Uterus (tissue), 4 donors: ENCODE data around the gene MAMDC2. TPM values are rescaled to one million over a fixed set of nuclear protein-coding genes. Genes with fewer than 3 reads are reported as not detected.

Experiments used
- DNase-seq, 2 donors: peaks; one replicate each; pipeline ENCODE4 v3.0.0-alpha.2; 2019 to 2020
- H3K27ac ChIP-seq, 2 donors: fragments of 200-600 bp; sonication (generic); 1 replicate in 1 of 2; 2 replicates in 1 of 2; pipeline ENCODE4 v1.5.1; 2016 to 2018
- H3K27me3 ChIP-seq, 2 donors: fragments of 200-600 bp; sonication (generic); one replicate each; pipeline ENCODE4 v1.5.1; 2018 to 2019; ENCODE audit warnings: control low read depth in 1 of 2
- H3K36me3 ChIP-seq, 2 donors: fragments of 200-600 bp; sonication (generic); one replicate each; pipeline ENCODE4 v1.5.1; 2019; ENCODE audit warnings: control low read depth in 1 of 2
- H3K4me1 ChIP-seq, 2 donors: fragments of 200-600 bp; sonication (generic); one replicate each; pipeline ENCODE4 v1.5.1; 2018 to 2019; ENCODE audit warnings: control low read depth in 1 of 2
- H3K4me3 ChIP-seq, 2 donors: fragments of 200-600 bp; sonication (generic); 1 replicate in 1 of 2; 2 replicates in 1 of 2; pipeline ENCODE4 v1.5.1; 2018 to 2019; ENCODE audit warnings: mild to moderate bottlenecking in 1 of 2
- H3K9me3 ChIP-seq, 2 donors: fragments of 200-600 bp; sonication (generic); one replicate each; pipeline ENCODE4 v1.5.1; 2019; ENCODE audit warnings: control low read depth in 1 of 2
- CTCF ChIP-seq, 4 experiments: fragments of 200-600 bp in 2 of 4; fragments of 450-650 bp in 2 of 4; sonication (generic) in 2 of 4; IDR thresholded peaks; one replicate each; pipeline ENCODE4 v1.5.1; 2016 to 2019; ENCODE audit warnings: antibody characterized with exemption in 4 of 4, mild to moderate bottlenecking in 2 of 4, moderate library complexity in 1 of 4
- POLR2A ChIP-seq, 2 donors: fragments of 450-650 bp; IDR thresholded peaks; one replicate each; pipeline ENCODE4 v1.6.1; 2016; ENCODE audit warnings: antibody characterized with exemption in 2 of 2, mild to moderate bottlenecking in 1 of 2, moderate library complexity in 1 of 2
- intact Hi-C: fragments of 100-400 bp; cut with DNase I; formaldehyde crosslinking; loops from one replicate; pipeline ENCODE4 v1.15.1; 2023; ENCODE audit warnings: low total_unique reads
- total RNA-seq, 4 donors: library from RNA; depleted of rRNA in 3 of 4; stranded (reverse); fragments of >200 nt in 3 of 4; gene quantifications; one replicate each; pipeline versions ENCODE4 v1.1.0 to v1.2.4, GENCODE V29; 2014 to 2023
- donor health status: DM: yes; HTN: yes; CAD: no.

Gene MAMDC2
- total RNA-seq, 4 donors from 2014 or later = 42.7 to 204 (median 138) TPM

GRCh38 chr9:70250221-70250620 is 206.6 kb downstream of the MAMDC2 start:
- no peaks in the 10 kb centered on the region for H3K36me3 ChIP-seq
- H3K27me3 ChIP-seq = no peaks in the 10 kb centered on the region
- DNase-seq = no peak
- no peaks in the 10 kb centered on the region for H3K4me1 ChIP-seq
- H3K9me3 ChIP-seq = no peaks in the 10 kb centered on the region
- TF ChIP-seq POLR2A (IDR thresholded peaks at IDR 0.05) = no peak
- no peak for TF ChIP-seq CTCF (IDR thresholded peaks at IDR 0.05)
- intact Hi-C loops = no loop called here
- no peak overlapping the region for H3K4me3 ChIP-seq
- H3K27ac ChIP-seq = no peak overlapping the region

- Histone ChIP-seq H3K27me3 (no peaks in the 10 kb centered on the region), H3K4me1 (peaks cover 4 to 12% of the 10 kb centered on the region in 2 donors), H3K36me3 (no peaks in the 10 kb centered on the region), H3K9me3 (no peaks in the 10 kb centered on the region), H3K27ac (peak overlapping the region in 1 of 2 donors; percentile 51), H3K4me3 (no peak overlapping the region)
- DNase-seq = no peak
- no peak for TF ChIP-seq CTCF (IDR thresholded peaks at IDR 0.05)
- intact Hi-C loops = no loop called here
These were observed 211.8 kb downstream of the MAMDC2 start for GRCh38 chr9:70255486-70255885.

GRCh38 chr9:70256123-70256551 is 212.5 kb downstream of the MAMDC2 start:
- Histone ChIP-seq H3K36me3 (no peaks in the 10 kb centered on the region), H3K9me3 (no peaks in the 10 kb centered on the region), H3K27ac (peak overlapping the region; percentile 51 to 94), H3K4me1 (peaks cover 9 to 16% of the 10 kb centered on the region in 2 donors), H3K4me3 (peak overlapping the region in 1 of 2 donors; percentile 31), H3K27me3 (no peaks in the 10 kb centered on the region)
- TF ChIP-seq CTCF (IDR thresholded peaks at IDR 0.05) = no peak
- no peak for TF ChIP-seq POLR2A (IDR thresholded peaks at IDR 0.05)
- intact Hi-C loops = no loop called here
- DNase-seq = no peak

GRCh38 chr9:70257502-70257901 is 213.9 kb downstream of the MAMDC2 start:
- TF ChIP-seq CTCF (IDR thresholded peaks at IDR 0.05) = no peak
- TF ChIP-seq POLR2A (IDR thresholded peaks at IDR 0.05) = no peak
- no peaks in the 10 kb centered on the region for H3K27me3 ChIP-seq
- H3K27ac ChIP-seq = peak overlapping the region; percentile 91 to 94
- intact Hi-C loops = no loop called here
- no peaks in the 10 kb centered on the region for H3K36me3 ChIP-seq
- no peak for DNase-seq
- H3K9me3 ChIP-seq = no peaks in the 10 kb centered on the region
- H3K4me3 ChIP-seq = peak overlapping the region in 1 of 2 donors; percentile 86
- H3K4me1 ChIP-seq = peaks cover 14 to 18% of the 10 kb centered on the region in 2 donors

- intact Hi-C loops = no loop called here
- TF ChIP-seq CTCF (IDR thresholded peaks at IDR 0.05) (no peak), POLR2A (IDR thresholded peaks at IDR 0.05) (no peak)
- Histone ChIP-seq H3K36me3 (no peaks in the 10 kb centered on the region), H3K27ac (peak overlapping the region; percentile 91 to 94), H3K9me3 (no peaks in the 10 kb centered on the region), H3K27me3 (no peaks in the 10 kb centered on the region), H3K4me3 (peak overlapping the region; percentile 75 to 86), H3K4me1 (peaks cover 14 to 22% of the 10 kb centered on the region in 2 donors)
- peak in 1 of 2 donors; percentile 38 for DNase-seq
These were observed 214.5 kb downstream of the MAMDC2 start for GRCh38 chr9:70257991-70258691.
